T-helper 17 cell (primary cell): ENCODE measurements around the gene NPR3. TPM values are rescaled to one million over a fixed set of nuclear protein-coding genes. Genes with fewer than 3 reads are reported as not detected.

Experiments
- ATAC-seq: fragments of 150-1000 bp; cut with Tn5 transposase; 2 replicates; pipeline ENCODE4 v1.10.0; 2021; ENCODE audit warnings: mild to moderate bottlenecking, moderate library complexity
- DNase-seq, 3 donors: peaks; one replicate each; pipeline versions ENCODE4 v3.0.0 to v3.0.0-alpha.2; 2020 to 2021
- H3K9me3 ChIP-seq: one replicate; pipeline ENCODE4 v1.7.0; 2013; ENCODE audit warnings: low read length, mild to moderate bottlenecking; ENCODE audit not compliant: control insufficient read depth, poor library complexity, severe bottlenecking
- H3K27ac Mint-ChIP-seq: one replicate; pipeline ENCODE4 v1.8.0; 2022; ENCODE audit warnings: mild to moderate bottlenecking, moderate library complexity, mixed read lengths
- H3K27me3 Mint-ChIP-seq: one replicate; pipeline ENCODE4 v1.8.0; 2022; ENCODE audit warnings: mixed read lengths
- H3K36me3 Mint-ChIP-seq: one replicate; pipeline ENCODE4 v1.8.0; 2022; ENCODE audit warnings: low read depth, mixed read lengths
- H3K4me1 Mint-ChIP-seq: one replicate; pipeline ENCODE4 v1.8.0; 2022; ENCODE audit warnings: mild to moderate bottlenecking, mixed read lengths
- H3K4me3 Mint-ChIP-seq: one replicate; pipeline ENCODE4 v1.8.0; 2022; ENCODE audit warnings: mild to moderate bottlenecking, moderate library complexity, mixed read lengths
- total RNA-seq, 4 donors: library from RNA in 2 of 4; stranded (reverse) in 2 of 4; gene quantifications; one replicate each; pipeline ENCODE4 v1.2.3 and lab custom pipeline; 2022 to 2026

Gene NPR3
- total RNA-seq = under 1 TPM; 0.05 to 0.50 TPM
- total RNA-seq (lab: John Stamatoyannopoulos, UW) = 0 to 0.12 reads per million in 2 donors

GRCh38 chr5:32710550-32711361, at the start of gene NPR3:
Gene NPR3, plus strand, starts transcription at chr5:32711321. Its CDS starts 456 bp downstream, at chr5:32711777.
- no peak for ATAC-seq
- Mint-ChIP-seq H3K27me3 (peaks cover 72% of the 10 kb centered on the region), H3K27ac (no peak within 1 kb of the TSS), H3K4me1 (peaks cover 13% of the 10 kb centered on the region), H3K4me3 (peak within 1 kb of the TSS; percentile 85), H3K36me3 (peaks cover 2% of the 10 kb centered on the region)
- no peaks in the 10 kb centered on the region for H3K9me3 ChIP-seq
- DNase-seq = no peak

DNA sequence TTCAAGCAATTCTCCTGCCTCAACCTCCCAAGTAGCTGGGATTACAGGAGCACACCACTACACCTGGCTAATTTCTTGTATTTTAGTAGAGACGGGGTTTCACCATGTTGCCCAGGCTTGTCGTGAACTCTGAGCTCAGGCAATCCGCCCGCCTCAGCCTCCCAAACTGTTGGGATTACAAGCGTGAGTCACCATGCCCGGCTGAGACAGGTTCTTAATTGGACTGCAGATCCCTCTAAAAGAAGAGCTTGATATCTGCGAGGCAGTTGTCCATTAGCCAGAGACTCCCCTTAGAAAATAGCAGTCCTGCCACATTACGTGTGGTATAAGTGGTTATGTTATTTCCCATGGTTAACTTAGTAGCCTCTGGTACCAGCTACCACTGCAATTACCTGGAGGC, 46.6 kb upstream of the NPR3 start:
- Mint-ChIP-seq H3K36me3 (no peaks in the 10 kb centered on the region), H3K27ac (no peak overlapping the region), H3K27me3 (no peaks in the 10 kb centered on the region), H3K4me1 (no peaks in the 10 kb centered on the region), H3K4me3 (no peak overlapping the region)
- no peaks in the 10 kb centered on the region for H3K9me3 ChIP-seq
- no peak for DNase-seq
- no peak for ATAC-seq

GRCh38 chr5:32668552-32668951, 42.6 kb upstream of the NPR3 start:
- H3K27me3 Mint-ChIP-seq = no peaks in the 10 kb centered on the region
- no peaks in the 10 kb centered on the region for H3K36me3 Mint-ChIP-seq
- H3K9me3 ChIP-seq = no peaks in the 10 kb centered on the region
- no peak overlapping the region for H3K4me3 Mint-ChIP-seq
- no peaks in the 10 kb centered on the region for H3K4me1 Mint-ChIP-seq
- no peak for ATAC-seq
- no peak overlapping the region for H3K27ac Mint-ChIP-seq
- DNase-seq = no peak

DNA sequence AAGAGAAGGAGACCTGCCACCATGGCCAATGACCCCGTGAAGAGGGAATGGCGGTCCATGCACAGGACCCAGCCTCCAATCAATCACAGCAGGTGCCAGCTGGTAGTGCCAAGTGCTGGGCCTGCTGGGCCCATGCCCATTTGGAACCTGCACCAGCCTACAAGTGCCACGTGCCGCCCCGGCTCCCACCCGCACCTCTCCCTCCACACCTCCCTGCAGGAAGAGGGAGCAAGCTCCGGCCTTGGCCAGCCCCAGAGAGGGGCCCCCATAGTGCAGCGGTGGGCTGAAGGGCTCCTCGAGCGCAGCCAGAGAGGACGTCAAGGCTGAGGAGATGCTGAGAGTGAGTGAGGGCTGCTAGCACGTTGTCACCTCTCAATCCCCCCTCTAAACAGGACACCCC, 37.8 kb upstream of the NPR3 start:
- DNase-seq = no peak
- no peaks in the 10 kb centered on the region for H3K9me3 ChIP-seq
- H3K4me1 Mint-ChIP-seq = no peaks in the 10 kb centered on the region
- no peaks in the 10 kb centered on the region for H3K36me3 Mint-ChIP-seq
- no peak overlapping the region for H3K4me3 Mint-ChIP-seq
- no peak for ATAC-seq
- H3K27me3 Mint-ChIP-seq = no peaks in the 10 kb centered on the region
- H3K27ac Mint-ChIP-seq = no peak overlapping the region

GRCh38 chr5:32677023-32677422, 34.1 kb upstream of the NPR3 start:
- DNase-seq = no peak
- Mint-ChIP-seq H3K4me3 (no peak overlapping the region), H3K36me3 (no peaks in the 10 kb centered on the region), H3K4me1 (no peaks in the 10 kb centered on the region), H3K27me3 (no peaks in the 10 kb centered on the region), H3K27ac (no peak overlapping the region)
- ATAC-seq = no peak
- H3K9me3 ChIP-seq = no peaks in the 10 kb centered on the region

GRCh38 chr5:32678472-32678871, 32.6 kb upstream of the NPR3 start:
- no peak overlapping the region for H3K27ac Mint-ChIP-seq

DNA sequence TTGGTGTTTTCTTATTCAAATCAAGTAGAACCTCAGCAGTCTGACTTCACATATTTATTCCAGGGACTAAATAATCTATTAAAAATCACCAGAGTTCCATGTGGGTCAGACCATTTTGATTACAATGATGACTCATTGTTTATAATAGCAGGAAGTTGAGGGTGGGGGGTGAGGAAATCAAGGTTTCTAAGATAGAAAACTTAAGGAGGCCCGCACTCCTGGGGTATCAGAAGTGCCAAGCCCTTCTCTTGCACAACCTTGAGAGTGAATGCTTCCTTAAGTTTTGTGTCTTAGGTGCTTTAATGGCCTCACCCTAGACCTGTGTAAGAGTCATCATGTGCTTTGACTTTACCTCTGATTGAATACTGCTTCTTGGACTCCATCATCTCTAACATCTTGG, 31.9 kb upstream of the NPR3 start:
- H3K4me3 Mint-ChIP-seq = no peak overlapping the region
- no peaks in the 10 kb centered on the region for H3K4me1 Mint-ChIP-seq
- ATAC-seq = no peak

More at GRCh38 chr5:32678472-32678871, 32.6 kb upstream of the NPR3 start:
- ATAC-seq (no peak), DNase-seq (no peak)
- no peaks in the 10 kb centered on the region for H3K27me3 Mint-ChIP-seq
- H3K4me1 Mint-ChIP-seq = no peaks in the 10 kb centered on the region
- no peaks in the 10 kb centered on the region for H3K36me3 Mint-ChIP-seq
- H3K9me3 ChIP-seq = no peaks in the 10 kb centered on the region
- no peak overlapping the region for H3K4me3 Mint-ChIP-seq

DNA sequence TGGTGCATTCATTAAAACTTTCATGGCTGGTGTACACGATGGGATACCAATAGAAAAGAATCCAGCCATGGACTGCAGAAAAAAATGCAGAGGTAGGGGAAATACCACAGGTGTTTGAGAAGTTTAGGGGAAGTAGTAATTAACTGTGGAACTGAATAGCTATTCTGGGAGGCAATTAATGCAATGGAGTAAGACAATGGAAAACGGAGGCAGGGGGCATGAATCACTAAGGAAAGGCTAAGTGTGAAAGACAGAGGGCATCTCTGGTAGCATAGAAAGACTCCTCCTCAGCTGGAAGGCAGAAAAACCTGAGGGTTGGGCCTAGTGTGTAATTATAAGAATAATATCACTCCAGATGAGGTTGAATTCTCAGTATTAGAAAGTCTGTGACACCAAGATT, 30.9 kb upstream of the NPR3 start:
- peaks cover 2% of the 10 kb centered on the region for H3K9me3 ChIP-seq
- Mint-ChIP-seq H3K27me3 (no peaks in the 10 kb centered on the region), H3K4me3 (no peak overlapping the region), H3K27ac (no peak overlapping the region), H3K36me3 (no peaks in the 10 kb centered on the region), H3K4me1 (no peaks in the 10 kb centered on the region)
- DNase-seq (no peak), ATAC-seq (no peak)

More for the DNA sequence above, 31.9 kb upstream of the NPR3 start:
- Mint-ChIP-seq H3K27ac (no peak overlapping the region), H3K27me3 (no peaks in the 10 kb centered on the region), H3K36me3 (no peaks in the 10 kb centered on the region)
- H3K9me3 ChIP-seq = no peaks in the 10 kb centered on the region
- DNase-seq = no peak

- H3K9me3 ChIP-seq = peaks cover 2% of the 10 kb centered on the region
- ATAC-seq = no peak
- H3K4me3 Mint-ChIP-seq = no peak overlapping the region
- H3K36me3 Mint-ChIP-seq = no peaks in the 10 kb centered on the region
- no peaks in the 10 kb centered on the region for H3K27me3 Mint-ChIP-seq
- no peak for DNase-seq
- H3K27ac Mint-ChIP-seq = no peak overlapping the region
- no peaks in the 10 kb centered on the region for H3K4me1 Mint-ChIP-seq
Measured at GRCh38 chr5:32683125-32683524, 28.0 kb upstream of the NPR3 start.

GRCh38 chr5:32684260-32684659, 26.9 kb upstream of the NPR3 start:
- peaks cover 2% of the 10 kb centered on the region for H3K9me3 ChIP-seq
- ATAC-seq (no peak), DNase-seq (no peak)
- H3K4me3 Mint-ChIP-seq = no peak overlapping the region
- H3K27me3 Mint-ChIP-seq = peaks cover 7% of the 10 kb centered on the region
- H3K36me3 Mint-ChIP-seq = no peaks in the 10 kb centered on the region
- H3K4me1 Mint-ChIP-seq = no peaks in the 10 kb centered on the region
- H3K27ac Mint-ChIP-seq = no peak overlapping the region

DNA sequence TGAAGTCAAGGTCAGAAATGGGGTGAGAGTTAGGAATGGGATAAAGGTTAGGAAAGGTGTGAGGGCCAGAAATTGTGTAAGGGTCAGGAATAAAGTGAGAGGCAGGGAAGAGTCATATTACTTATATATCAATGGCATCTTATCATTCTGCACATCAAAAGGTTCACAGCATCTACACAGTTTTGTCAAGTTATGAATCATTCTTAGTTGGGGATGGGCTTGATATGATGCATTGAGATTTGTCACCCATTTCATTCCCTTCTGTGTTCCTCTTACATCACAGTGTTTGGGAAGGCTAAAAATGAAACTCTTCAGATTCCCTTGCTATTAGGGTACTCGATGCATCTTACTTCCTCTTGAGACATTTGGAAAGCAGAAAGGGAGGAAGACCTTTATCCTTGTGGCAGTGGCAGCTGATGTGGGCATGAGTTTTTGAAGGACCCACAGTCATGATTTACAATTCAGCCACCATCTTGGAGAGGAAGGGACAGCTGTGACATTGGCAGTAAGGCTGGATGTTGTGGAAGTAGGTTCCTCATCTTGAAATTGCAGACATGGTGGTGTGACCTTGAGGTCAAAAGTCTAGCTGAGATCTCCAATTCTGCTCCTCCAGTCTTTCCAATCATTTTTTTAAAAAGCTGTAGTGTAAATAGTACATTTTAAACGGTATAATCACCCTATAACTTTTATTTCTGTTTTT, 24.2 kb upstream of the NPR3 start:
- no peak for DNase-seq
- H3K4me1 Mint-ChIP-seq = no peaks in the 10 kb centered on the region
- no peak overlapping the region for H3K4me3 Mint-ChIP-seq

GRCh38 chr5:32687499-32687831, 23.7 kb upstream of the NPR3 start:
- no peak overlapping the region for H3K27ac Mint-ChIP-seq
- H3K4me1 Mint-ChIP-seq = no peaks in the 10 kb centered on the region
- H3K27me3 Mint-ChIP-seq = peaks cover 18% of the 10 kb centered on the region
- H3K9me3 ChIP-seq = peaks cover 2% of the 10 kb centered on the region
- ATAC-seq (no peak), DNase-seq (no peak)
- H3K4me3 Mint-ChIP-seq = no peak overlapping the region
- H3K36me3 Mint-ChIP-seq = no peaks in the 10 kb centered on the region

More for the DNA sequence above, 24.2 kb upstream of the NPR3 start:
- Mint-ChIP-seq H3K27ac (no peak overlapping the region), H3K36me3 (no peaks in the 10 kb centered on the region), H3K27me3 (peaks cover 16% of the 10 kb centered on the region)
- H3K9me3 ChIP-seq = peaks cover 2% of the 10 kb centered on the region
- no peak for ATAC-seq

GRCh38 chr5:32690153-32690552, 21.0 kb upstream of the NPR3 start:
- Mint-ChIP-seq H3K36me3 (no peaks in the 10 kb centered on the region), H3K27ac (no peak overlapping the region), H3K4me3 (no peak overlapping the region), H3K27me3 (peaks cover 28% of the 10 kb centered on the region), H3K4me1 (no peaks in the 10 kb centered on the region)
- ATAC-seq (no peak), DNase-seq (no peak)
- no peaks in the 10 kb centered on the region for H3K9me3 ChIP-seq

DNA sequence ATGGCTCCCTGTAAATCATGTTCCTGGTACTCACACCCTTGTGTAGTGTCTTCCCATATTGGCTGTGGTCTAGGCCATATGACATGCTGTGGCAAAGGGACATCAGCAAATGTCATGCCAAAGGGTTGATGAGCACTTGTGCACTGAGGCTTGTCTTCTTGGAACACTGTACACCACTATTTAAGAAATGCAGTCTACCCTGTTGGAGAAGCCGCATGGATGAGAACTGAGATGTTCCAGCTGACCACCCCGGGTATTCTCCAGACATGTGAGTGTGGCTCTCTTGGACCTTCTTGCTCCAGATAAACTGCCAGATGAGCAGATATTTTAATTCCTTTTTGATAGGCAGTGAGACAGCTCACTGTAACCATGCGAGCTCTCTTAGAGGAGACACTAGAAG, 20.5 kb upstream of the NPR3 start:
- no peak overlapping the region for H3K4me3 Mint-ChIP-seq

More for the DNA sequence above, 20.5 kb upstream of the NPR3 start:
- ATAC-seq (no peak), DNase-seq (no peak)
- Mint-ChIP-seq H3K4me1 (no peaks in the 10 kb centered on the region), H3K27ac (no peak overlapping the region), H3K36me3 (no peaks in the 10 kb centered on the region), H3K27me3 (peaks cover 32% of the 10 kb centered on the region)
- H3K9me3 ChIP-seq = no peaks in the 10 kb centered on the region
